ENCODE data around the gene DNAH1. TPM values are rescaled to one million over a fixed set of nuclear protein-coding genes. Genes with fewer than 3 reads are reported as not detected.
A peak's percentile ranks its signal among the peaks of the same experiment; 100 is the strongest.
"Not testable (repeated sequence)": the region's sequence is repeated elsewhere in the genome, so short reads cannot be mapped to it uniquely, and the experiment has no call there.

DNAH1 gene
- total RNA-seq, 1 donor from 2014 or later = 2.2 TPM

DNA sequence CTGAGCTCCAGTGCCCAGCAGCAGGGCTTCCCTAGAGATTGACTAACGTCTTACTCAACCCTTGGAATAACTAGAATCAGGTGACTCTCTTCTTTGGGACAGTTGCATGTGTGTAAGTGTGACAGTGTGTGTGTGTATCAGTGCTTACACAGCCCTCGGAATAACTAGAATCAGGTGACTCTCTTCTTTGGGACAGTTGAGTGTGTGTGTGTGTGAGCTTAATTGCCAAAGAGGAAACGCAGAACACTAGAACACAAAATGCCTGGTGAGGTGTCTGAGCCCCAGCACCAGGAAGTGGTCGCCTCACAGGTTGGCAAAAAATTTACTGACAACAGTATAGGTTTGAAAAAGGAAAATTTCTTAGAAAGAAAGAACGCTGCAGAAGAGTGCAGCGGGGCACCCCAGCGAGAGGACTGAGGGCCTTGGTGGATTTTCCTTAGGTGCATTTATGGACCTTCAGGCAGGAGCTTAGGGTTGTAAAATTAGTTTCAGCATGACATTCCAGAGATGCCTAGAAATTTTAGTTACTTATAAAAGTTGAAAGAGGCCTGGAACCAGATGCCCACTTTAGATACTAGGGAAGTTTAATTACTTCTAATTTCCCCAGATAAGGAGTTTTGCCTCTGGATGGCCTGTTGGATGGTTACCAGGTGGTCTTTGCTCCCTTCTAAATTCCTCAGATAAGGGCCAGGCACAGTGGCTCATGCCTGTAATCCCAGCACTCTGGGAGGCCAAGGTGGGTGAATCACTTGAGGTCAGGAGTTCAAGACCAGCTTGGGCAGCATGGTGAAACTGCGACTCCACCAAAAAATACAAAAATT, 33.9 kb upstream of the DNAH1 start:
- H3K4me3 ChIP-seq = no peak overlapping the region
- H3K9me3 ChIP-seq (replicated peaks) = no peaks in the 10 kb centered on the region
- TF ChIP-seq, protein P1, sequence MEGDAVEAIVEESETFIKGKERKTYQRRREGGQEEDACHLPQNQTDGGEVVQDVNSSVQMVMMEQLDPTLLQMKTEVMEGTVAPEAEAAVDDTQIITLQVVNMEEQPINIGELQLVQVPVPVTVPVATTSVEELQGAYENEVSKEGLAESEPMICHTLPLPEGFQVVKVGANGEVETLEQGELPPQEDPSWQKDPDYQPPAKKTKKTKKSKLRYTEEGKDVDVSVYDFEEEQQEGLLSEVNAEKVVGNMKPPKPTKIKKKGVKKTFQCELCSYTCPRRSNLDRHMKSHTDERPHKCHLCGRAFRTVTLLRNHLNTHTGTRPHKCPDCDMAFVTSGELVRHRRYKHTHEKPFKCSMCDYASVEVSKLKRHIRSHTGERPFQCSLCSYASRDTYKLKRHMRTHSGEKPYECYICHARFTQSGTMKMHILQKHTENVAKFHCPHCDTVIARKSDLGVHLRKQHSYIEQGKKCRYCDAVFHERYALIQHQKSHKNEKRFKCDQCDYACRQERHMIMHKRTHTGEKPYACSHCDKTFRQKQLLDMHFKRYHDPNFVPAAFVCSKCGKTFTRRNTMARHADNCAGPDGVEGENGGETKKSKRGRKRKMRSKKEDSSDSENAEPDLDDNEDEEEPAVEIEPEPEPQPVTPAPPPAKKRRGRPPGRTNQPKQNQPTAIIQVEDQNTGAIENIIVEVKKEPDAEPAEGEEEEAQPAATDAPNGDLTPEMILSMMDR (IDR thresholded peaks at IDR 0.05; ENCODE audit: borderline replicate concordance) = no peak
- no peaks in the 10 kb centered on the region for H3K36me3 ChIP-seq
- H3K27me3 ChIP-seq (ENCODE audit: low read depth) = no peaks in the 10 kb centered on the region
- no peak for DNase-seq
- peaks cover 47% of the 10 kb centered on the region for H3K4me1 ChIP-seq
- intact Hi-C loops (cut with micrococcal nuclease) = no loop called here
- H3K27ac ChIP-seq (replicated peaks) = peak overlapping the region; percentile 25

DNA sequence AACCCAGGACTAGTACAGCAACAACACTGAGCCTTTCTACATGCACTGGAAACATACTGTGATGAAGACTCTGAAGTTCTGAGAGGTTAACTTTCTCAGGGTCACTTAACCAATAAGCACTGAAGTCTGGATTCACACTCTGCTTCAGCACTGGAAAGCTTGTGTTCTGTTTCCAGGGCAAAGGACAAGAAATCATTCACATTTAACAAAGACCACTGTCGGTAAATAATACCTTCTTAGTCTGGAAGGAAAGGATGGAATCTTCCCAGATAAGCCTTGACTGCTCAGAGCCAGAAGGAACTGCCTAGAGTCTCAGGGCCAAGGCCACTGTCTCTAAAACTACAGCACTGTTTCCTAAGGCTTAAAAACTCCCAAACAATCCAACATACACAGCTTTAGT, 32.8 kb upstream of the DNAH1 start:
- TF ChIP-seq, protein P1 (IDR thresholded peaks at IDR 0.05; ENCODE audit: borderline replicate concordance) = no peak
- DNase-seq = no peak
- H3K4me1 ChIP-seq = peaks cover 48% of the 10 kb centered on the region
- H3K27me3 ChIP-seq (ENCODE audit: low read depth) = no peaks in the 10 kb centered on the region
- intact Hi-C loops (cut with micrococcal nuclease) = no loop called here
- H3K27ac ChIP-seq (replicated peaks) = no peak overlapping the region
- H3K36me3 ChIP-seq = no peaks in the 10 kb centered on the region
- H3K9me3 ChIP-seq (replicated peaks) = no peaks in the 10 kb centered on the region
- H3K4me3 ChIP-seq = no peak overlapping the region

DNA sequence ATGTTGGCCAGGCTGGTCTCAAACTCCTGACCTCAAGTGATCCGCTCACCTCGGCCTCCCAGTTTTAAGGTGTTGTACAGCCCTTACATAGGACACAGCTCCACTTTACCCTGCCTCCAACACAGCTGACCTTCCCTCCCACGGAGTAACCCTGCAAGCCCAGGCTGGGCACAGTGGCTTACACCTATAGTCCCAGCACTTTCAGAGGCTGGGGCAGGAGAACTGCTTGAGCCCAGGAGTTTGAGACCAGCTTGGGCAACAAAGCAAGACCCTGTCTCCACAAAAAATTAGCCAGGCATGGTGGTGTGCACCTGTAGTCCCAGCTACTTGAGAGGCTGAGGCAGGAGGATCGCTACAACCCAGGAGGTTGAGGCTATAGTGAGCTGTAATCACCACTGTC, 32.1 kb upstream of the DNAH1 start:
- H3K27me3 ChIP-seq (ENCODE audit: low read depth); H3K27ac ChIP-seq (replicated peaks); DNase-seq; H3K4me3 ChIP-seq; intact Hi-C loops (cut with micrococcal nuclease); H3K9me3 ChIP-seq (replicated peaks); H3K36me3 ChIP-seq: not testable (repeated sequence)
- peaks cover 51% of the 10 kb centered on the region for H3K4me1 ChIP-seq

DNA sequence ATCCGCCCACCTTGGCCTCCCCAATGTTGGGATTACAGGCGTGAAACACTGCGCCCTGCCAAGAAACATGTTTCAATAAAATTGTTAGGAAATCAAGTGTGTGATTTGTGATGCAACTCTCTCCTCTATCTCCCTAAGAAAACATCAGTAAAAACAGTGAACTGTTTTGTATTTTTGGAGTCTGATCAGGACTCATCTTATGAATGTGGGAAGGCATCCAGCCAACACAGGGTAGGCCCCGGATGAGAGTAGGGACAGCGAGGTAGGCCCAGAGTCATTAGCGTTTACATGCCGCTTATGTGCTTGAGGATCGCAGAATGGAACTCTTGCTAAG, 29.4 kb upstream of the DNAH1 start:
- Histone ChIP-seq H3K4me1 (peaks cover 32% of the 10 kb centered on the region), H3K9me3 (replicated peaks) (no peaks in the 10 kb centered on the region), H3K36me3 (peaks cover 14% of the 10 kb centered on the region), H3K27ac (replicated peaks) (peak overlapping the region; percentile 100), H3K4me3 (peak overlapping the region; percentile 83), H3K27me3 (ENCODE audit: low read depth) (no peaks in the 10 kb centered on the region)
- no peak for DNase-seq
- TF ChIP-seq, protein P1 (IDR thresholded peaks at IDR 0.05; ENCODE audit: borderline replicate concordance) = no peak
- intact Hi-C loops (cut with micrococcal nuclease) = no loop called here

DNA sequence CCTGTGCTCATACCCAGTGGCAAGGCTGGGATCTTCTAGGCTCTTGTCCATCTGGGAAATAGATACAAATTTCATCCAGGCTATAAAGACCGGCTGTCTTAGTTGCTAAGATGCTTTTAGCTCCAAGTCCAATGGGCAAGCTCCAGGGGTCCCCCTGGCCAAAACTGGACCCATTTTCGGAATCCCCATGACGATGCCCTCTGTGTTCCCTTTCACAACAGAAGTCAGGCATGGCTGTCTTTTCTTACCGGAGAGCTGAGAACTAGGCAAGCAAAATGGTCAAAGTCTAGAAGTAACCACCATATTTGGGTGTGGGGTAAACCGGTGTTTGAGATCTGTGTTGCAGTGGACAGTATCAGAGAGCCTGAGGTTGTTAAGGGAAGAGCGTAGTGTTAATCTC, 27.4 kb upstream of the DNAH1 start:
- intact Hi-C loops (cut with micrococcal nuclease) = no loop called here
- H3K9me3 ChIP-seq (replicated peaks) = no peaks in the 10 kb centered on the region
- no peaks in the 10 kb centered on the region for H3K27me3 ChIP-seq (ENCODE audit: low read depth)
- TF ChIP-seq, protein P1 (IDR thresholded peaks at IDR 0.05; ENCODE audit: borderline replicate concordance) = no peak
- H3K36me3 ChIP-seq = peaks cover 32% of the 10 kb centered on the region
- peak overlapping the region; percentile 100 for H3K27ac ChIP-seq (replicated peaks)
- peaks cover 32% of the 10 kb centered on the region for H3K4me1 ChIP-seq
- H3K4me3 ChIP-seq = peak overlapping the region; percentile 83
- DNase-seq = no peak

DNA sequence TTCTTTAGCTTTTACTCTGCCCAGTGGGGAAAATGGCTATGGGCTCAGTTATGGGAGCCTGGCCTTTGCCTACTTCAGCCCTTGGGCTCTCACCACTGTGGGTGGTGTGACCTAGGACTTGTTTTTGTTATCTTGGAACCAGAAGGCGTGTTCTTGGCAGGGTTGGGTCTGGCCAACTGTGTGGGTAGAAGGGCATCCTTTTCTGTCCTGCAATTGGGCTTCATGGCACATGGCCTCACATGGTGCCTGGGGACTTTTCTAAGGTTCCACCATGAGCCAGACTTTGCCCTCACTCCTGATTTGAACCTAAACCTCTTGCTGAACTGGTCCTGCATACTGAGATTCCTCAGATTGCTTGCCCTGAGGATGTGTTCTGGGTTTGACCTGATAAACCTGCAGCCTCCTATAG, 26.8 kb upstream of the DNAH1 start:
- Histone ChIP-seq H3K4me3 (no peak overlapping the region), H3K36me3 (peaks cover 32% of the 10 kb centered on the region), H3K4me1 (peaks cover 32% of the 10 kb centered on the region), H3K9me3 (replicated peaks) (no peaks in the 10 kb centered on the region), H3K27ac (replicated peaks) (no peak overlapping the region), H3K27me3 (ENCODE audit: low read depth) (no peaks in the 10 kb centered on the region)
- TF ChIP-seq, protein P1 (IDR thresholded peaks at IDR 0.05; ENCODE audit: borderline replicate concordance) = no peak
- intact Hi-C loops (cut with micrococcal nuclease) = no loop called here
- DNase-seq = no peak

Data from left ventricle myocardium inferior (tissue), 1 donor.